HG02759 (cell line): ENCODE measurements around the gene ATP8A2.

Experiments
- ATAC-seq: cut with Tn5 transposase; IDR thresholded peaks from one replicate; pipeline ENCODE4 v1.9.1; 2021; ENCODE audit warnings: mild to moderate bottlenecking, moderate library complexity; ENCODE audit not compliant: unreplicated experiment

The ATP8A2 gene

GRCh38 chr13:25982907-25983306 lies 611.1 kb downstream of the ATP8A2 start:
- no peak for ATAC-seq

- ATAC-seq: no peak
Measured at GRCh38 chr13:25987987-25988386, 616.2 kb downstream of the ATP8A2 start.

DNA sequence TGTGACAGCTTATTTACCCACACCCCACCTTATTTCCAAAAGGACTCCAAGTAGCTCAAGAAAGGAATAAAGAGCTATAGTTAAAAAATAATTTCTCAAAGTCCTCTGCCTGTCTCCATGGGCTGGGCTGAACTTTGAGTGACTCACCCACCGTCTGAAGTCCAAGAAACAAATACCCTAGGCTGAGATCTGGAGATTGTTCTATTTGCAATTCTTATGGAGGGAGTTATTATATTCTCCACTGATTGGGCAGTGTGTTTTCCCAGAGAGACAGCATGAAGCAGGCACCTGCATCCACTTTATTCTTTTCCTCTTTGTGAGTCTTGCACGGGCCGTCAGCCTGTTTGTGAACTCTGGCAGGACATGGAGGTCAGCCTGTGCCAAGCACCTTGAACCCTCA lies 616.9 kb downstream of the ATP8A2 start:
- no peak for ATAC-seq

GRCh38 chr13:25990801-25991200 lies 619.0 kb downstream of the ATP8A2 start:
- no peak for ATAC-seq

- ATAC-seq: no peak
Measured at GRCh38 chr13:25992076-25992475, 620.3 kb downstream of the ATP8A2 start.

GRCh38 chr13:26007261-26008125 lies 635.7 kb downstream of the ATP8A2 start:
- no peak for ATAC-seq

DNA sequence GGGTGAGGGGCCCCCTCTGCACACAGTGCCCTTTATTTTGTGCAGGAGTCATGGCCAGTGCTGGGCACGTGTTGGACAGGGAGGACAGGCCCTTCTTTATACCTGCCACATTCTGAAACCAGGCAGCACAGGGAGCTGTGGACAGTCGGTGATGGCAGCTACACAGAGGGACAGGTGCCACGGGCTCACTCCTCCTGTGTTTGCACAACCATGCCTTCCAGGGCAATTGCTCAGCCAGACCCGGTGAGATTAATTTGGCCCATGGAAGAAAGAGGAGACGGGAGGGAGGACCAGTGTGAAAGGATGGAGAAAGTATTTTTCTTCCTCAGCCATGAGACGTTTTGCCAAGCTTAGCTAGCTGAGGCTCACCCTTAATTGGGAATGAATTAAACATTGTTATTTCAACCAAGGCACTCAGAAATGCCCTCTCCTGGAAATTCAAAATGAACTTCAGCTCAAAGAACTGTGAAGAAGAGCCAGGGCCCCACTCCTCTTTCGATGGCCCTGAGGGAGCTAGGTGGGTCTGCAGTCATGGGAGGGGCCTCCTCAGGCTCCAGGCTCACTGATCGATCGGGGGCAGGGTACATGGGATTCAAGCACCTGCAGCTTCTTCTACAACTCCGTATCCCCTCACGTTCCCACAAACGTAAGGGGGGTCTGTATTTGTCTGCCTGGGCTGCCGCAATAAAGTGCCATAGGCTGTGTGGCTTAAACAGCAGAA lies 638.9 kb downstream of the ATP8A2 start:
- no peak for ATAC-seq

GRCh38 chr13:26011208-26011573 lies 639.4 kb downstream of the ATP8A2 start:
- no peak for ATAC-seq

DNA sequence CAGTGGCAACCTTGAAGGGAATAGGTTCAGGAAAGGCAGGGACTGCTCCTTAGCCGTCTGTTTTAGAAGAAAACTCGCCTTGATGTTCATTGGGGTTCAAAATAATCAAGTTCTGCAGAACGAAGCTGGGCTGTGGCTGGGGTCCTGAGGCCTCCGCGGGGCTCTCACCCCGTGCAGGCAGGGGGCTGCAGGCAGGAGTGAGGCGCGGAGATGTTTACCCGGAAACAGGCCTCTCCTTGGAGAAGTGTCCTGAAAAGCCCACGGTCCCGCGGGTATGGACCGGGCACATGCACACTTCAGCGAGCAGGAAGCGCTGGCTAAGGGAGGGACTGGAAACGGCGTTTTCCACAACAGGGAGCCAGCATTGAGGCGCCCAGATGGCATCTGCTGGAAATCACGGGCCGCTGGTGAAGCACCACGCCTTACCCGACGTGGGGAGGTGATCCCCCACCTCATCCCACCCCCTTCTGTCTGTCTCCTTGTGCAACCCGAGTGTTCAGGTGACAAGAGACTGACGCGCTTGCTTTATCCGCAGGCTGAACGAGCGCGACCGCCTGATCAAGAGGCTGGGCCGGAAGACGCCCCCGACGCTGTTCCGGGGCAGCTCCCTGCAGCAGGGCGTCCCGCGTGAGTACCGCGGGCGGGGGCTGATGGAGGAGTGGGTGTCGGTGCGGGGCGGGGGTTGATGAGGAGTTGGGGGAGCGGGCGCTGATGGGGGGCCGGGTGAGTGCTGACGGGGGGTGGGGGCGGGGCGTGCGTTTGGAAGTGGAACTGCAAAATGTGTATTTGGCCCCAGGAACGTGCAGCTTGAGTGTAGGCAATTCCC lies 640.4 kb downstream of the ATP8A2 start:
- ATAC-seq: no peak

DNA sequence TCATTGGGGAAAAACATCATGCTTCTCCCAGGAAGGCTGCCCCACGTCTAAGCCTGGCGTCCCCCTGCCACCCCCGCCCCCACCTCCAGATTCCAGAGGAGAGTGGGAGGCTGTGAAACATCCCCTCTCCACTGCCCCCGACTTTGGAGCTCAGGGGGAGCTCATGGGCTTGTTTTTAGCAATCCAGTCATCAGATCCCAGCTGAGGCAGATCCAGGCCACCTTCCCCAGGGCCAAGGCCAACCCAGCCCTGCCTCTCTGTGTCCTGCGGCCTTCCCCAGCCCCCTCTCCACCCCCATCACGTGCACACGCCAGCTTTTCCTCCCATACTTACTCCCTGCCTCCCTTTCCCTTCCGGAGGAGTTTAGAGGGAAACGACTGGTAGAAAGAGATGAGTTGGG lies 641.2 kb downstream of the ATP8A2 start:
- ATAC-seq: no peak

DNA sequence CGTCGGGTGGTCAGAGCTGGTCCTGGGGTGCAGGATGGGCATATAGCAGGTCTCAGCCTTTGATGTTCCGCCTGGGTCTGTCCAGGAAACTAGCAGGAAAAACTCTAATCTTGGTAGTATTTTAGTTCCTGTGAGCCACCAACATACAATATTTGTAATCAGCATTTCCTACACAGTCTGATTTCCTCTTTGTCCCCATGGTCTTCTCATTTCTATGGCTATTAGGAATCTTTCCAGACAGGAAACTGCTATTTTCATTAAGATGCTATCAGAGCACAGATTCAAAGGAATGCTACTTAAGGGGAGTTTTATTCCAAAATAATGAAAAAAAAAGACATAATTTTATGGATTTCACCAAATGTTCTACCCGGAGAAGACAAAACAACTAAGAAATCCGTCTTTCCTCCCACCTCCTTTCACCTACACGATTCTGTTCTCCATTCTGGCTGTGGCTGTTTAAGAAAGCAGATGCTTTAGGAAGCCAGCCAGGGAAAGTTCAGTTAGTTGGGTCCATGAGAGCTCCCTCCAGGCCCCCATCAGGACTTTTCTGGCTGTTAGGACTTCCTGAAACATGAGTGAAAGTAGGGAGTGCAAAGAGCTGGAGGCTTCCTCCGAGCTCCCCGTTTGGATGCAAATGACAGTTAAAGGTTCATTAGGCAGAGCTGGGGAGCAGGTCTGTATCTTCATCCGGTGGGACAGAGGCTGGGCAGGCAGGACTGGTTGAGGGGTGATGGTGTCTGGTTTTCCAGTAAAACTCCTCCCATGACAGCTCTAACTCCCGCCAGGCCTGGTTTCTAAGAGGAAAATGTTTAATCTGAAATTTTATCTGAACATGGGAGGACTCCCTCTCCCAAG lies 643.7 kb downstream of the ATP8A2 start:
- no peak for ATAC-seq

- ATAC-seq: no peak
Measured at GRCh38 chr13:26016189-26016588, 644.4 kb downstream of the ATP8A2 start.

GRCh38 chr13:26017196-26017921 lies 645.6 kb downstream of the ATP8A2 start:
- ATAC-seq: no peak

GRCh38 chr13:26017932-26018665 lies 646.3 kb downstream of the ATP8A2 start:
- ATAC-seq: no peak

DNA sequence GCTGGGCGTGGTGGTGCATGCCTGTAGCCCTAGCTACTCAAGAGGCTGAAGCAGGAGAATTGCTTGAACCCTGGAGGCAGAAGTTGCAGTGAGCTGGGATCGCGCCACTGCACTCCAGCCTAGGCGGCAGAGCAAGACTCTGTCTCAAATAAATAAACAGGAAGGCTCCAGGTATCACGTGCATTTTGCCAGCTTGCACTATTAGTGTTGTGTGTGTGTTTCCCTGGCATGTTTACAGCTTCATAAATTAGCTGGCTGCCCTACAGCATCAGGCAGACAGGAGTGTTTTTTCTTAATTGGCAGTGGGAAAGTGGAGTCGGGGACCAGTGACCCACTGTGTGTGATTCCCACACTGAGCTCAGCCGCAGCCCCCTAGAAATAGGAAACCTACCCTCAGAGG lies 647.5 kb downstream of the ATP8A2 start:
- ATAC-seq: no peak

DNA sequence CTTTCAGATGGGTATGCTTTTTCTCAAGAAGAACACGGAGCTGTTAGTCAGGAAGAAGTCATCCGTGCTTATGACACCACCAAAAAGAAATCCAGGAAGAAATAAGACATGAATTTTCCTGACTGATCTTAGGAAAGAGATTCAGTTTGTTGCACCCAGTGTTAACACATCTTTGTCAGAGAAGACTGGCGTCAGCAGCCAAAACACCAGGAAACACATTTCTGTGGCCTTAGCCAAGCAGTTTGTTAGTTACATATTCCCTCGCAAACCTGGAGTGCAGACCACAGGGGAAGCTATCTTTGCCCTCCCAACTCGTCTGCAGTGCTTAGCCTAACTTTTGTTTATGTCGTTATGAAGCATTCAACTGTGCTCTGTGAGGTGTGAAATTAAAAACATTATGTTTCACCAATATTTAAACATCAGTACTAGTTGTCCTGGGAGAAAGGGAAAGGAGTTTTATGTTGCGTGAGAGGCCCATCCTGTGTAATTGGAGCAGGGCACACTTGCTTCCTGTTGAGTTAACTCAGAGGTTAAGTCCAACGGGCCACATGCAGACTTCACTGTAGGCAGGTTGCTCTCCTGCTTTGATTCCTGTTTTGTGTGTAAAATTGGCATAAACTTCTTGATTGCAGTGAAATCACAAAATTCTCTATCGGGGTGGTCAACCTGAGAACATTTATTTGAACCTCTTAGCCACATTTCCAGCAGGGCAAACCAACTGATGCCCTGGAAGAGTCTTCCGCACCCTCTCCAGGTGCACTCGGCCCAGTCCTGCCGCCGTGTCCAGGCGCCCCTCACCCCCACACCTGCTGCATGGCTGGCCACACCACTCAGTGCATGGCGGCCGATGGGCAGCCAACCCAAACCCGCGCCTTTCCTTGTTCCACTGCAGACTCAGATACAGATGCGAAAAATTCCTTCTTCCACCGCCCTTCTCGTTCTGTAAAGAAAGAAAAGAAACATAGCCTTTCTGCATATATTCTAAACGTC lies 648.4 kb downstream of the ATP8A2 start:
- no peak for ATAC-seq

DNA sequence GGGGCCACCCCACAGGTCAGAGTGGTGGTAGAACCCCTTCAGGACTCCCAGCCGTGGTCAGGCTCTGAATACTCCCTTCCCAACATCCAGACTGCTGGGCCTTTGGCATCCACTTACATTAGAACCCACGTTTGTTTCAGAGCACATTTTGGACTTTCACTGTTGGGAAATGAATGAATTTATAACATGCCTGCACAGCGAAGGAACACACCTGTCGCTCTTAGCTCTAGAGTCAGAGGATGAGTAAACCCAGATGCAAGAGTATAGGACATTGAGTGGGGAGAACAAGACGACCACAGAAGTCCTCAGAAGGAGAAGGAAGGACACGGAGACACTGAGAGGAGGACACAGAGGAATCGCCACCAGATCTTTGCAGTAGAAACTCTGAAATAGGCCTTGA lies 649.1 kb downstream of the ATP8A2 start:
- no peak for ATAC-seq

DNA sequence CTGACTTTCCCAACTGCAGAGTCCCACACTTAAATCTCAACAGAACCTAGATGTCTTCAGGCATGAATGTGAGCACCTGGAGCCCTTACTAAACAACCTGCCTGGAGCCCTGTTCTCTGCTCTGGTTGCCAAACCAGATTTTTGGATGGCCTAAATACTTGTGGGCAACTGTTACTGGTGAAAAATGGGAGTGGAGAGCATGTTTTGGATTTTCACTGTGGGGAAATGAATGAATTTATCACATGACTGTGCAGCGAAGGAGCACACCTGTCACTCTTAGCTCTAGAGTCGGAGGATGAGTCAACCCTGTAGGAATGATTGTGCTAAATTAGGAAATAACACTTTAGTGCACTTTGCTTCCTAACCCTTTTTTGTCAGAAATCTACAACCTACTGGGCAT lies 649.7 kb downstream of the ATP8A2 start:
- ATAC-seq: no peak
